ENCODE data around the gene CSMD2. TPM values are rescaled to one million over a fixed set of nuclear protein-coding genes. Genes with fewer than 3 reads are reported as not detected.

The CSMD2 gene
- total RNA-seq, 1 donor from 2014 or later = 0.22 TPM

GRCh38 chr1:33473900-33474299 lies 691.1 kb downstream of the CSMD2 start:
- ATAC-seq (peak; percentile 61), DNase-seq (no peak)
- intact Hi-C loops (cut with micrococcal nuclease) = loop anchor here (5.0 to 10.0 kb wide), 2 partner anchors 98 to 141 kb away; no protein-coding TSS in a partner anchor

- peak; percentile 90 for ATAC-seq
- peak; percentile 99 for DNase-seq
- intact Hi-C loops (cut with micrococcal nuclease) = loop anchor here (5.0 to 10.0 kb wide), 2 partner anchors 100 to 142 kb away; no protein-coding TSS in a partner anchor
Measured at GRCh38 chr1:33472269-33472980, 692.6 kb downstream of the CSMD2 start, which contains the start of gene ZSCAN20. Gene ZSCAN20, plus strand, starts transcription at chr1:33472645. Its CDS starts 6,644 bp downstream, at chr1:33479289.

- no peak for ATAC-seq
- no peak for DNase-seq
- intact Hi-C loops (cut with micrococcal nuclease) = loop anchor here (5.0 to 10.0 kb wide), 2 partner anchors 101 to 143 kb away; no protein-coding TSS in a partner anchor
Measured at GRCh38 chr1:33471416-33471815, 693.6 kb downstream of the CSMD2 start.

- intact Hi-C loops (cut with micrococcal nuclease) = loop anchor here (5.0 to 10.0 kb wide), 2 partner anchors 102 to 144 kb away; no protein-coding TSS in a partner anchor
- peak; percentile 87 for DNase-seq
- peak; percentile 62 for ATAC-seq
Measured at GRCh38 chr1:33470495-33471012, 694.5 kb downstream of the CSMD2 start.

- no peak for DNase-seq
- intact Hi-C loops (cut with micrococcal nuclease) = loop anchor here (5.0 to 10.0 kb wide), 2 partner anchors 103 to 145 kb away; no protein-coding TSS in a partner anchor
- no peak for ATAC-seq
Measured at GRCh38 chr1:33469691-33470090, 695.3 kb downstream of the CSMD2 start.

- ATAC-seq (no peak), DNase-seq (no peak)
- intact Hi-C loops (cut with micrococcal nuclease) = no loop called here
Measured at GRCh38 chr1:33468967-33469366, 696.1 kb downstream of the CSMD2 start.

GRCh38 chr1:33468531-33468930 lies 696.5 kb downstream of the CSMD2 start:
- ATAC-seq = no peak
- DNase-seq = no peak
- intact Hi-C loops (cut with micrococcal nuclease) = no loop called here

GRCh38 chr1:33468011-33468410 lies 697.0 kb downstream of the CSMD2 start:
- DNase-seq = no peak
- ATAC-seq = no peak
- intact Hi-C loops (cut with micrococcal nuclease) = no loop called here

- intact Hi-C loops (cut with micrococcal nuclease) = no loop called here
- DNase-seq (no peak), ATAC-seq (peak; percentile 44)
Measured at GRCh38 chr1:33466159-33466558, 698.9 kb downstream of the CSMD2 start.

- DNase-seq (no peak), ATAC-seq (no peak)
- intact Hi-C loops (cut with micrococcal nuclease) = no loop called here
Measured at GRCh38 chr1:33465316-33465715, 699.7 kb downstream of the CSMD2 start.

GRCh38 chr1:33464552-33464951 lies 700.5 kb downstream of the CSMD2 start:
- ATAC-seq (no peak), DNase-seq (no peak)
- intact Hi-C loops (cut with micrococcal nuclease) = no loop called here

Other genes starting within 250 kb of the CSMD2 start
- not detected for gene C1orf94, start 11.7 kb upstream of the CSMD2 start, total RNA-seq

Measured in left ventricle myocardium superior (tissue), 1 donor.